HepG2 (cell line): ENCODE measurements around the gene KAZN. TPM values are rescaled to one million over a fixed set of nuclear protein-coding genes. Genes with fewer than 3 reads are reported as not detected.

Experiments used
- ATAC-seq: fragments of 200-7000 bp; cut with Tn5 transposase; 3 replicates; pipeline ENCODE4 v1.9.1; 2020; ENCODE audit warnings: mild to moderate bottlenecking, moderate library complexity
- BruUV-seq: library from RNA; stranded (reverse); fragments of 400-500 nt; replicated peaks from 2 replicates; lab custom pipeline; 2021; lab: Mats Ljungman, UMichigan
- CTCF ChIA-PET: fragments of 300-600 bp; formaldehyde crosslinking; extraction: SDS; loops from one replicate; lab custom pipeline; 2021; ENCODE audit warnings: low total read pairs, inconsistent platforms, low intra/inter-chr PET ratio; lab: Yijun Ruan, JAX
- POLR2A ChIA-PET: fragments of 350-600 bp; sonication (Branson Sonifier 250); formaldehyde crosslinking; loops from one replicate; lab custom pipeline; 2020; ENCODE audit warnings: antibody characterized with exemption, inconsistent platforms; lab: Yijun Ruan, JAX
- DNase-seq: peaks from one replicate; pipeline ENCODE4 v3.0.0-alpha.2; 2015; ENCODE audit warnings: low spot score
- FAIRE-seq: peaks from 3 replicates; lab custom pipeline; 2011; peaks lifted over from hg19 to GRCh38; lab: Jason Lieb, UNC
- H2AFZ ChIP-seq: one replicate; pipeline ENCODE4 v1.6.1; 2011; ENCODE audit warnings: low read length, inconsistent platforms
- H3K27ac ChIP-seq: fragments of 300-600 bp; 3 replicates; pipeline ENCODE4 v1.8.0; 2011; ENCODE audit warnings: mixed run types, mild to moderate bottlenecking, mixed read lengths, low read length, inconsistent platforms; ENCODE audit not compliant: insufficient read depth; ENCODE audit errors: extremely low read length
- H3K27me3 ChIP-seq, 2 experiments: fragments of 200-600 bp in 1 of 2; 2 replicates in 1 of 2; 3 replicates in 1 of 2; pipeline versions ENCODE4 v1.6.0 to v1.8.0; 2011; ENCODE audit warnings: low read length in 2 of 2, mild to moderate bottlenecking in 2 of 2, moderate library complexity in 2 of 2, inconsistent platforms in 1 of 2; ENCODE audit not compliant: insufficient read depth in 2 of 2, control insufficient read depth in 1 of 2
- H3K36me3 ChIP-seq, 2 experiments: fragments of 200-600 bp in 1 of 2; replicated peaks in 1 of 2; 2 replicates in 1 of 2; 3 replicates in 1 of 2; pipeline versions ENCODE4 v1.5.1 to v1.8.0; 2011; ENCODE audit warnings: low read length in 2 of 2, inconsistent platforms in 1 of 2; ENCODE audit not compliant: insufficient read depth in 2 of 2, control insufficient read depth in 1 of 2
- H3K4me1 ChIP-seq: 2 replicates; pipeline ENCODE4 v1.5.1; 2012; ENCODE audit warnings: low read length, inconsistent platforms; ENCODE audit not compliant: insufficient read depth
- H3K4me2 ChIP-seq: 2 replicates; pipeline ENCODE4 v1.6.0; 2011; ENCODE audit warnings: low read depth, low read length, inconsistent platforms
- H3K4me3 ChIP-seq, 3 experiments: fragments of 200-600 bp in 1 of 3; sonication (generic), shearing (Covaris generic) in 1 of 3; replicated peaks in 1 of 3; 2 replicates each; pipeline ENCODE4 v1.5.1; 2011 to 2016; ENCODE audit warnings: low read length in 3 of 3, inconsistent platforms in 2 of 3, low read depth in 2 of 3, mild to moderate bottlenecking in 2 of 3, control low read depth in 1 of 3, mixed read lengths in 1 of 3; ENCODE audit not compliant: insufficient read depth in 1 of 3
- H3K79me2 ChIP-seq: one replicate; pipeline ENCODE4 v1.6.1; 2011; ENCODE audit warnings: low read length, inconsistent platforms; ENCODE audit not compliant: insufficient read depth
- H3K9ac ChIP-seq: 2 replicates; pipeline ENCODE4 v1.6.0; 2011; ENCODE audit warnings: mild to moderate bottlenecking, low read depth, low read length, inconsistent platforms; ENCODE audit not compliant: insufficient read depth
- H3K9me3 ChIP-seq: 2 replicates; pipeline ENCODE4 v1.5.1; 2012; ENCODE audit warnings: mild to moderate bottlenecking, low read length
- H4K20me1 ChIP-seq: 2 replicates; pipeline ENCODE4 v1.6.0; 2011; ENCODE audit warnings: inconsistent platforms, mild to moderate bottlenecking, low read length, moderate library complexity; ENCODE audit not compliant: insufficient read depth
- ARID2 ChIP-seq: sonication (generic); formaldehyde crosslinking; IDR thresholded peaks from 2 replicates; pipeline ENCODE4 v1.8.1; 2022; ENCODE audit warnings: mild to moderate bottlenecking, missing genetic modification reagents, borderline replicate concordance
- ATAD3A ChIP-seq: sonication (generic); formaldehyde crosslinking; IDR thresholded peaks from 2 replicates; pipeline ENCODE4 v1.4.0; 2020; ENCODE audit warnings: missing genetic modification reagents
- EHMT2 ChIP-seq: fragments of 200-600 bp; sonication (generic); IDR thresholded peaks from 2 replicates; pipeline ENCODE4 v1.7.0; 2017; ENCODE audit warnings: antibody characterized with exemption, low read depth, low read length, borderline replicate concordance
- FOXJ3 ChIP-seq: sonication (generic); formaldehyde crosslinking; IDR thresholded peaks from 2 replicates; pipeline ENCODE4 v1.4.0; 2020; ENCODE audit warnings: missing genetic modification reagents, mild to moderate bottlenecking, borderline replicate concordance
- GATAD1 ChIP-seq: IDR thresholded peaks from 2 replicates; pipeline ENCODE4 v1.6.1; 2016; ENCODE audit warnings: missing genetic modification reagents, missing compliant biosample characterization
- GMEB2 ChIP-seq: IDR thresholded peaks from 2 replicates; pipeline ENCODE4 v1.6.1; 2016; ENCODE audit warnings: missing biosample characterization, missing genetic modification reagents, low read depth
- HMG20A ChIP-seq: IDR thresholded peaks from 2 replicates; pipeline ENCODE4 v1.6.1; 2016; ENCODE audit warnings: borderline replicate concordance
- MAZ ChIP-seq, 2 experiments: sonication (generic) in 1 of 2; formaldehyde crosslinking in 1 of 2; IDR thresholded peaks; 2 replicates each; pipeline versions ENCODE4 v1.5.0 to v1.6.1; 2012 to 2020; ENCODE audit warnings: low read depth in 2 of 2, mild to moderate bottlenecking in 2 of 2, borderline replicate concordance in 1 of 2, improper control_type of control experiment in 1 of 2, low read length in 1 of 2, missing genetic modification reagents in 1 of 2, moderate library complexity in 1 of 2
- MIER2 ChIP-seq: IDR thresholded peaks from 2 replicates; pipeline ENCODE4 v1.6.1; 2016; ENCODE audit warnings: missing biosample characterization, missing genetic modification reagents
- SMAD1 ChIP-seq: sonication (generic); formaldehyde crosslinking; IDR thresholded peaks from 2 replicates; pipeline ENCODE4 v1.4.0; 2020; ENCODE audit warnings: missing genetic modification reagents, low read depth, mild to moderate bottlenecking, borderline replicate concordance
- SP1 ChIP-seq, 2 experiments: fragments of 450-650 bp in 1 of 2; sonication (generic) in 1 of 2; formaldehyde crosslinking in 1 of 2; IDR thresholded peaks; 2 replicates each; pipeline versions ENCODE4 v1.4.0 to v1.6.1; 2016 to 2020; ENCODE audit warnings: missing genetic modification reagents in 1 of 2
- TFDP1 ChIP-seq: IDR thresholded peaks from 2 replicates; pipeline ENCODE4 v1.6.1; 2016; ENCODE audit warnings: missing compliant biosample characterization, missing genetic modification reagents, borderline replicate concordance
- ZFP62 ChIP-seq: sonication (generic); formaldehyde crosslinking; IDR thresholded peaks from 2 replicates; pipeline ENCODE4 v1.4.0; 2020; ENCODE audit warnings: missing genetic modification reagents
- ZNF354B ChIP-seq: sonication (generic); formaldehyde crosslinking; IDR thresholded peaks from 2 replicates; pipeline ENCODE4 v1.8.0; 2022; ENCODE audit warnings: mild to moderate bottlenecking, missing genetic modification reagents
- ZNF512B ChIP-seq: sonication (generic); formaldehyde crosslinking; IDR thresholded peaks from 2 replicates; pipeline ENCODE4 v1.5.1; 2020; ENCODE audit warnings: missing genetic modification reagents, mild to moderate bottlenecking, borderline replicate concordance
- ZNF615 ChIP-seq: sonication (generic); formaldehyde crosslinking; IDR thresholded peaks from 2 replicates; pipeline ENCODE4 v1.5.0; 2020; ENCODE audit warnings: mild to moderate bottlenecking, missing genetic modification reagents, borderline replicate concordance
- ZNF800 ChIP-seq: sonication (generic); formaldehyde crosslinking; IDR thresholded peaks from 2 replicates; pipeline ENCODE4 v1.4.0; 2020; ENCODE audit warnings: missing genetic modification reagents
- ZNF879 ChIP-seq: sonication (generic); formaldehyde crosslinking; IDR thresholded peaks from 2 replicates; pipeline ENCODE4 v1.8.1; 2023; ENCODE audit warnings: missing genetic modification reagents
- WGBS: methylation state at CpG from one replicate; pipeline ENCODE4 v1.1.6; 2017; ENCODE audit warnings: low lambda C conversion rate; 5-methylcytosine and 5-hydroxymethylcytosine counted together
- in situ Hi-C: cut with HindIII; loops from 2 replicates; pipeline ENCODE4 v1.10.0; 2017; ENCODE audit warnings: low pct_unique_long_range_greater_than_20kb; ENCODE audit not compliant: extremely low pct_ligation_motif_present
- intact Hi-C: fragments of 100-400 bp; cut with micrococcal nuclease; formaldehyde crosslinking; loops from one replicate; pipeline ENCODE4 v1.10.0; 2022; ENCODE audit not compliant: unreplicated experiment
- polyA plus RNA-seq, 8 experiments: library from polyadenylated mRNA; depleted of rRNA in 3 of 8; stranded (reverse) in 7 of 8; unstranded in 1 of 8; fragments of >200 nt; fragmentation: Illumina TruSeq in 4 of 8; extraction: Trizol in 4 of 8; gene quantifications; 2 replicates each; pipeline versions ENCODE4 v1.2.1 to v1.2.3, GENCODE V29; 2011 to 2016; ENCODE audit warnings: low read depth in 4 of 8, missing spikeins in 1 of 8, mixed read lengths in 1 of 8; ENCODE audit not compliant: insufficient read depth in 1 of 8
- total RNA-seq, 5 experiments: library from RNA; depleted of rRNA; stranded (reverse); fragments of >200 nt; fragmentation: Illumina TruSeq; extraction: Trizol; gene quantifications; 2 replicates each; pipeline ENCODE4 v1.2.3, GENCODE V29; 2016; ENCODE audit warnings: low read depth in 1 of 5

Gene KAZN
- total and polyA plus RNA-seq, 2 of the 13 experiments (the other 11 are each of a cell fraction or from before 2014, with no cell fraction given): 10.4 to 13.5 TPM

- WGBS: 8% methylated on average over 4 of the region's 8 CpGs
- H3K27ac ChIP-seq: no peak overlapping the region
- H4K20me1 ChIP-seq: no peaks in the 10 kb centered on the region
- peaks cover 3 to 38% of the 10 kb centered on the region in 2 experiments; a peak in 4 of 5 replicates for H3K27me3 ChIP-seq
- no peak for ATAC-seq
- no peak overlapping the region for H3K4me3 ChIP-seq
- H3K36me3 ChIP-seq: no peaks in the 10 kb centered on the region
- H3K4me1 ChIP-seq: no peaks in the 10 kb centered on the region
- no peak overlapping the region for H2AFZ ChIP-seq
- H3K9ac ChIP-seq: no peak overlapping the region
- H3K4me2 ChIP-seq: no peak overlapping the region
- no peaks in the 10 kb centered on the region for H3K79me2 ChIP-seq
- no TSS peak for BruUV-seq
- CTCF ChIA-PET: no interaction called here
- in situ Hi-C loops (no loop called here), intact Hi-C loops (no loop called here)
- no peak for DNase-seq
- no peak for FAIRE-seq
- POLR2A ChIA-PET: no interaction called here
- H3K9me3 ChIP-seq: no peaks in the 10 kb centered on the region
- no peak for TF ChIP-seq ZNF512B (CRISPR knock-in tag)
- TF ChIP-seq EHMT2: no peak
- no peak for TF ChIP-seq SP1 (IDR thresholded peaks at IDR 0.05)
- TF ChIP-seq SP1 (CRISPR knock-in tag; IDR thresholded peaks at IDR 0.05): no peak
- no peak for TF ChIP-seq ZNF879 (CRISPR knock-in tag)
- TF ChIP-seq ZNF354B (CRISPR knock-in tag): no peak
- no peak for TF ChIP-seq ZNF800 (CRISPR knock-in tag)
- no peak for TF ChIP-seq GATAD1 (CRISPR knock-in tag)
- TF ChIP-seq GMEB2 (CRISPR knock-in tag): no peak
- no peak for TF ChIP-seq HMG20A (CRISPR knock-in tag)
- TF ChIP-seq TFDP1 (CRISPR knock-in tag): no peak
- no peak for TF ChIP-seq ZFP62 (CRISPR knock-in tag)
- no peak for TF ChIP-seq ZNF615 (CRISPR knock-in tag)
- no peak for TF ChIP-seq MAZ (IDR thresholded peaks at IDR 0.05; ENCODE audit: borderline replicate concordance, low read depth, low read length)
- no peak for TF ChIP-seq MAZ (CRISPR knock-in tag; IDR thresholded peaks at IDR 0.05; ENCODE audit: low read depth)
- no peak for TF ChIP-seq ATAD3A (CRISPR knock-in tag)
- TF ChIP-seq FOXJ3 (CRISPR knock-in tag): no peak
- TF ChIP-seq MIER2: no peak
- TF ChIP-seq ARID2 (CRISPR knock-in tag): no peak
- no peak for TF ChIP-seq SMAD1
Measured at GRCh38 chr1:14765773-14766172, 167.3 kb downstream of the KAZN start.
